BLaER1 (cell line): Measurements from ENCODE around the gene YWHAB.
"Not testable (repeated sequence)": the region's sequence is repeated elsewhere in the genome, so short reads cannot be mapped to it uniquely, and the experiment has no call there.

ENCODE experiments used
- H3K27ac ChIP-seq: shearing (Covaris generic); formaldehyde crosslinking; 2 replicates; pipeline ENCODE4 v1.8.1; 2022
- H3K27me3 ChIP-seq: shearing (Covaris generic); formaldehyde crosslinking; 2 replicates; pipeline ENCODE4 v1.8.1; 2022
- H3K36me3 ChIP-seq: shearing (Covaris generic); formaldehyde crosslinking; 2 replicates; pipeline ENCODE4 v1.8.1; 2022
- H3K4me1 ChIP-seq: shearing (Covaris generic); formaldehyde crosslinking; 2 replicates; pipeline ENCODE4 v1.8.1; 2022
- H3K4me2 ChIP-seq: shearing (Covaris generic); formaldehyde crosslinking; 2 replicates; pipeline ENCODE4 v1.8.1; 2022
- H3K4me3 ChIP-seq: shearing (Covaris generic); formaldehyde crosslinking; 2 replicates; pipeline ENCODE4 v1.8.1; 2022
- H3K9ac ChIP-seq: shearing (Covaris generic); formaldehyde crosslinking; 2 replicates; pipeline ENCODE4 v1.8.1; 2022
- H3K9me3 ChIP-seq: shearing (Covaris generic); formaldehyde crosslinking; 2 replicates; pipeline ENCODE4 v1.8.1; 2022
- H4K20me1 ChIP-seq: shearing (Covaris generic); formaldehyde crosslinking; 2 replicates; pipeline ENCODE4 v1.8.1; 2022
- Cebpa-rat ChIP-seq: shearing (Covaris generic); IDR thresholded peaks from 2 replicates; pipeline ENCODE4 v1.8.1; 2022

Gene YWHAB

GRCh38 chr20:44850272-44850671 is 35.2 kb upstream of the YWHAB start:
- Histone ChIP-seq H3K27ac (no peak overlapping the region), H3K36me3 (no peaks in the 10 kb centered on the region), H3K4me1 (no peaks in the 10 kb centered on the region), H3K27me3 (no peaks in the 10 kb centered on the region), H3K9me3 (no peaks in the 10 kb centered on the region), H4K20me1 (no peaks in the 10 kb centered on the region), H3K9ac (no peak overlapping the region), H3K4me3 (no peak overlapping the region), H3K4me2 (no peak overlapping the region)
- TF ChIP-seq Cebpa-rat: no peak

GRCh38 chr20:44850837-44851236 is 34.7 kb upstream of the YWHAB start:
- Histone ChIP-seq H3K4me3 (no peak overlapping the region), H3K4me1 (no peaks in the 10 kb centered on the region), H4K20me1 (no peaks in the 10 kb centered on the region), H3K27me3 (no peaks in the 10 kb centered on the region), H3K27ac (no peak overlapping the region), H3K9me3 (no peaks in the 10 kb centered on the region), H3K9ac (no peak overlapping the region), H3K36me3 (no peaks in the 10 kb centered on the region), H3K4me2 (no peak overlapping the region)
- no peak for TF ChIP-seq Cebpa-rat

GRCh38 chr20:44851545-44851944 is 34.0 kb upstream of the YWHAB start:
- H3K27me3 ChIP-seq: no peaks in the 10 kb centered on the region
- no peaks in the 10 kb centered on the region for H3K4me1 ChIP-seq
- TF ChIP-seq Cebpa-rat: no peak
- no peak overlapping the region for H3K9ac ChIP-seq
- no peaks in the 10 kb centered on the region for H3K9me3 ChIP-seq
- H4K20me1 ChIP-seq: no peaks in the 10 kb centered on the region
- H3K36me3 ChIP-seq: no peaks in the 10 kb centered on the region
- no peak overlapping the region for H3K4me3 ChIP-seq
- H3K4me2 ChIP-seq: no peak overlapping the region
- no peak overlapping the region for H3K27ac ChIP-seq

GRCh38 chr20:44856442-44856841 is 29.1 kb upstream of the YWHAB start:
- Histone ChIP-seq H3K27me3 (no peaks in the 10 kb centered on the region), H4K20me1 (no peaks in the 10 kb centered on the region), H3K4me2 (no peak overlapping the region)

GRCh38 chr20:44856856-44857448 is 28.6 kb upstream of the YWHAB start:
- Histone ChIP-seq H3K27ac (no peak overlapping the region), H3K4me3 (no peak overlapping the region), H3K27me3 (no peaks in the 10 kb centered on the region), H3K4me1 (no peaks in the 10 kb centered on the region), H3K9ac (no peak overlapping the region), H3K36me3 (no peaks in the 10 kb centered on the region), H4K20me1 (no peaks in the 10 kb centered on the region), H3K9me3 (peaks cover 5% of the 10 kb centered on the region), H3K4me2 (no peak overlapping the region)
- no peak for TF ChIP-seq Cebpa-rat

More at GRCh38 chr20:44856442-44856841, 29.1 kb upstream of the YWHAB start:
- H3K9ac ChIP-seq: no peak overlapping the region
- peaks cover 5% of the 10 kb centered on the region for H3K9me3 ChIP-seq
- no peak overlapping the region for H3K27ac ChIP-seq
- H3K4me1 ChIP-seq: no peaks in the 10 kb centered on the region
- no peak for TF ChIP-seq Cebpa-rat
- no peaks in the 10 kb centered on the region for H3K36me3 ChIP-seq
- no peak overlapping the region for H3K4me3 ChIP-seq

GRCh38 chr20:44858606-44859360 is 26.7 kb upstream of the YWHAB start:
- Histone ChIP-seq H3K36me3 (no peaks in the 10 kb centered on the region), H3K4me2 (no peak overlapping the region), H3K27me3 (no peaks in the 10 kb centered on the region), H3K9ac (no peak overlapping the region), H3K4me1 (no peaks in the 10 kb centered on the region), H3K4me3 (no peak overlapping the region), H3K9me3 (peaks cover 5% of the 10 kb centered on the region), H4K20me1 (no peaks in the 10 kb centered on the region), H3K27ac (no peak overlapping the region)
- no peak for TF ChIP-seq Cebpa-rat

GRCh38 chr20:44861531-44862006 is 23.9 kb upstream of the YWHAB start:
- Histone ChIP-seq H3K4me3 (no peak overlapping the region), H3K4me2 (no peak overlapping the region), H3K9me3 (peaks cover 5% of the 10 kb centered on the region), H4K20me1 (no peaks in the 10 kb centered on the region), H3K4me1 (no peaks in the 10 kb centered on the region), H3K27me3 (no peaks in the 10 kb centered on the region), H3K9ac (no peak overlapping the region), H3K27ac (no peak overlapping the region), H3K36me3 (no peaks in the 10 kb centered on the region)
- TF ChIP-seq Cebpa-rat: no peak

GRCh38 chr20:44862286-44862685 is 23.2 kb upstream of the YWHAB start:
- H3K27ac ChIP-seq: no peak overlapping the region
- H3K4me2 ChIP-seq: no peak overlapping the region
- no peaks in the 10 kb centered on the region for H3K36me3 ChIP-seq
- TF ChIP-seq Cebpa-rat: no peak
- peaks cover under 1% of the 10 kb centered on the region; the same call in 1 of the 2 replicates for H3K9me3 ChIP-seq
- no peak overlapping the region for H3K4me3 ChIP-seq
- H3K27me3 ChIP-seq: no peaks in the 10 kb centered on the region
- H3K4me1 ChIP-seq: no peaks in the 10 kb centered on the region
- H3K9ac ChIP-seq: no peak overlapping the region
- no peaks in the 10 kb centered on the region for H4K20me1 ChIP-seq

- not testable (repeated sequence) for H3K27ac ChIP-seq, H3K27me3 ChIP-seq, H3K36me3 ChIP-seq, H4K20me1 ChIP-seq, H3K4me1 ChIP-seq, H3K4me3 ChIP-seq, H3K4me2 ChIP-seq, H3K9ac ChIP-seq, H3K9me3 ChIP-seq
Observed at GRCh38 chr20:44863365-44864084, 22.0 kb upstream of the YWHAB start.

- H3K4me1 ChIP-seq, H4K20me1 ChIP-seq, H3K9ac ChIP-seq, H3K4me3 ChIP-seq, H3K27ac ChIP-seq, H3K36me3 ChIP-seq, H3K27me3 ChIP-seq, H3K9me3 ChIP-seq, H3K4me2 ChIP-seq: not testable (repeated sequence)
Observed at GRCh38 chr20:44864493-44864892, 21.0 kb upstream of the YWHAB start.
